PC-9 (cell line): ENCODE data around the gene CRABP2.

Source experiments
- EZH2 ChIP-seq: fragments of 200-600 bp; sonication (generic); IDR thresholded peaks from 2 replicates; pipeline ENCODE4 v1.8.0; 2017; ENCODE audit warnings: antibody characterized with exemption, low read depth
- TF ChIP-seq, protein P1 (sequence below): fragments of 200-600 bp; sonication (generic); conservative IDR thresholded peaks from 2 replicates; pipeline ENCODE4 v1.6.1; 2017; ENCODE audit warnings: mixed run types, antibody characterized with exemption, mild to moderate bottlenecking, moderate library complexity

DNA sequence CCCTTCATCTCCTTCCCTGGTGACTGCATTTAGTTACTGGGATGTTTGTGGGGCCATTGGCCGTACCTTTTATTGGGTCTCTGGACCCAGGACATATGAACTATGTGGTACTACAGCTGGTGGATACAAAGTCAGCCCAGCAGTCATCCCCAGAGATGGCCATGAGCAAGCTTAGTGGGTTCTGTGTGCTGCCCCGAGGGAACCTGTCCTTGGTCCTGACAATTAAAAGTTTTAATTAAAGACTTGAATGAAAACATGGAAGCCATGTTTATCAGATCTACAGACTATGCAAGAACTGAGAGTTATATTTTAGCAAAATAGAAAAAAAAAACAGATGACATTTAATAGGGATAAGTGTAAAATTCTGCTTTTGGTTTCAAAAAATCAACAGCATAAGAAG lies 25.3 kb downstream of the CRABP2 start:
- TF ChIP-seq, protein P1, sequence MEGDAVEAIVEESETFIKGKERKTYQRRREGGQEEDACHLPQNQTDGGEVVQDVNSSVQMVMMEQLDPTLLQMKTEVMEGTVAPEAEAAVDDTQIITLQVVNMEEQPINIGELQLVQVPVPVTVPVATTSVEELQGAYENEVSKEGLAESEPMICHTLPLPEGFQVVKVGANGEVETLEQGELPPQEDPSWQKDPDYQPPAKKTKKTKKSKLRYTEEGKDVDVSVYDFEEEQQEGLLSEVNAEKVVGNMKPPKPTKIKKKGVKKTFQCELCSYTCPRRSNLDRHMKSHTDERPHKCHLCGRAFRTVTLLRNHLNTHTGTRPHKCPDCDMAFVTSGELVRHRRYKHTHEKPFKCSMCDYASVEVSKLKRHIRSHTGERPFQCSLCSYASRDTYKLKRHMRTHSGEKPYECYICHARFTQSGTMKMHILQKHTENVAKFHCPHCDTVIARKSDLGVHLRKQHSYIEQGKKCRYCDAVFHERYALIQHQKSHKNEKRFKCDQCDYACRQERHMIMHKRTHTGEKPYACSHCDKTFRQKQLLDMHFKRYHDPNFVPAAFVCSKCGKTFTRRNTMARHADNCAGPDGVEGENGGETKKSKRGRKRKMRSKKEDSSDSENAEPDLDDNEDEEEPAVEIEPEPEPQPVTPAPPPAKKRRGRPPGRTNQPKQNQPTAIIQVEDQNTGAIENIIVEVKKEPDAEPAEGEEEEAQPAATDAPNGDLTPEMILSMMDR, result no peak
- TF ChIP-seq EZH2, result no peak
